ENCODE data around the gene TMEM169. TPM values are rescaled to one million over a fixed set of nuclear protein-coding genes. Genes with fewer than 3 reads are reported as not detected.
A peak's percentile ranks its signal among the peaks of the same experiment; 100 is the strongest.

The TMEM169 gene
- total and polyA plus RNA-seq, 4 donors: 0.42 to 1.9 (median 0.80) TPM

DNA sequence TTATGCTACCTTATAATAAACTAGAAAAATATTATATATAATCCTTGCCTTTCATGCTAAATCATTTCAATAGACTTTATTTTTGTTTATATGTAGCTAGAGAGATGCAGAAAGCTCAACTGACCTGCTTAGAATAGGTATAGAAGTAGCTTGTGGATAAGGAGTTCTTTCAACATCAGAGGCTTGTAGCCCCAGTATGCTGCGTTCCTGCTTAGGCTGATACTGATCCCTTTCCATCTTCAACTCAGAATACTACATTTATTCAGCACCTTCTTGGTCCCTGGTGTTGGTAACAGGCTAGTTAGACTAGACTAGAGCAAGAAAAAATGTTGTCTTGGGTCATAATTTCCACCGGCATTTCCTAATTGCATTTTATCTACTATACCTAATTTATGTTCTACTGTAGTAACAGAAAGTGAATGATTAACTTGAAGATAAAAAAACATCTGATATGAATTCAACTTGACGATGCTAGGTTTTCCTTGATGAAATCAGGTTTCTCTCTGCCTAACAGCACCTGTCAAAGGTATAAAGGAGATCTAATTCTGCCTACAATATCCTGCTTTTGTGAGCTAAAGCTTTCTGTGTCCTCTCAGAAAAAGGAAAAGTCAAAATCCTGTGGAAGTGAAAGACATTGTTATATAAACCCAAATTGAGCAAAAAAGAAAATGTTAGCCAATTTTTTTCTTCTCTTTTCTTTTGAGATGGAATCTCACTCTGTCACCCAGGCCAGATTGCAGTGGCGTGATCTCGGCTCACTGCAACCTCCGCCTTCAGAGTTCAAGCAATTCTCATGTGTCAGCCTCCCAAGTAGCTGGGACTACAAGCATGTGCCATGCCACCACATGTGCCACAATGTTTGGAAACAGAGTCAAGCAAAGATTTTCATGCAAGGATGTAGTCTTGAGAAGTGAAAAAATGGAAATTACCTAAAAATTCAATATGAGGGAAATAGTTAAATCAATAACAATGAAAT lies 5.9 kb upstream of the TMEM169 start:
- no peak for DNase-seq (ENCODE audit: low spot score)
- H3K27ac ChIP-seq (ENCODE audit: low read depth in 1 of 2, low read length in 2 of 2): peak overlapping the region; percentile 35
- H3K4me1 ChIP-seq (ENCODE audit: control insufficient read depth in 4 of 4, insufficient read depth in 4 of 4, low read length in 3 of 4): peaks cover 10 to 57% (median 50%) of the 10 kb centered on the region in 4 donors
- H3K4me3 ChIP-seq (ENCODE audit: low read depth in 1 of 3, low read length in 3 of 3): no peak overlapping the region
- H3K9me3 ChIP-seq (ENCODE audit: control insufficient read depth in 4 of 4, low read length in 3 of 4): no peaks in the 10 kb centered on the region
- whole genome bisulfite sequencing: 33% methylated on average over 6 of the region's 6 CpGs
- peaks cover 0 to 4% (median 2%) of the 10 kb centered on the region in 4 donors for H3K36me3 ChIP-seq (ENCODE audit: control insufficient read depth in 4 of 4, insufficient read depth in 3 of 4, low read depth in 1 of 4, low read length in 3 of 4)
- TF ChIP-seq HNF4A (conservative IDR thresholded peaks at IDR 0.05) (peak in 1 of 2 donors; percentile 17), NR2F2 (IDR thresholded peaks at IDR 0.05) (no peak)
- H3K27me3 ChIP-seq (ENCODE audit: control insufficient read depth in 4 of 4, insufficient read depth in 4 of 4, low read length in 3 of 4): no peaks in the 10 kb centered on the region
- H3K9ac ChIP-seq (ENCODE audit: low read depth in 1 of 2, low read length in 2 of 2): no peak overlapping the region

DNA sequence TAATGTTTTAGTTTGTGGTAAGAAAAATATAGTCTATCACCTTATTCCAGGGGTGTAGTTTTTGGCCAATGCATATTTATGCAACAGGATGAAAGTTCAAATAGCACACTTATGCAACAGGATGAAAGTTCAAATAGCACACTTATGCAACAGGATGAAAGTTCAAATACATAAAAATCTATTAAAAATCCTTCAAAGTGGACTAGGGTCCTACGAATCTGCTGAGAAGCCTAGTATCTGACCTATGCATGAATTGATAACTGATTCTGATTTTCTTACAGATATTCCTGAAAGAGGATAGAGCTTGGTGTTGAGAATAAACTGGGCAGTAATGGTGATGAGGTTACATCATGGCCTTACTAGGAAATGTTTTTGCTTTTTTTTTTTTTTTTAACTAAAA lies 2.9 kb upstream of the TMEM169 start:
- H3K4me1 ChIP-seq (ENCODE audit: control insufficient read depth in 4 of 4, insufficient read depth in 4 of 4, low read length in 3 of 4): peaks cover 5 to 52% (median 45%) of the 10 kb centered on the region in 4 donors
- peak overlapping the region in 1 of 3 donors; percentile 23 for H3K4me3 ChIP-seq (ENCODE audit: low read depth in 1 of 3, low read length in 3 of 3)
- WGBS: 20% methylated on average over 1 of the region's 1 CpG
- no peaks in the 10 kb centered on the region for H3K9me3 ChIP-seq (ENCODE audit: control insufficient read depth in 4 of 4, low read length in 3 of 4)
- H3K9ac ChIP-seq (ENCODE audit: low read depth in 1 of 2, low read length in 2 of 2): peak overlapping the region in 1 of 2 donors; percentile 52
- peak overlapping the region; percentile 62 to 67 for H3K27ac ChIP-seq (ENCODE audit: low read depth in 1 of 2, low read length in 2 of 2)
- H3K27me3 ChIP-seq (ENCODE audit: control insufficient read depth in 4 of 4, insufficient read depth in 4 of 4, low read length in 3 of 4): no peaks in the 10 kb centered on the region
- H3K36me3 ChIP-seq (ENCODE audit: control insufficient read depth in 4 of 4, insufficient read depth in 3 of 4, low read depth in 1 of 4, low read length in 3 of 4): peaks cover 0 to 4% (median 2%) of the 10 kb centered on the region in 4 donors
- TF ChIP-seq YY1 (IDR thresholded peaks at IDR 0.05) (peak; percentile 18), RXRA (IDR thresholded peaks at IDR 0.05) (peak; percentile 90 to 91), JUND (IDR thresholded peaks at IDR 0.05) (peak; percentile 62 to 71), EGR1 (IDR thresholded peaks at IDR 0.05; ENCODE audit: low read depth in 2 of 2) (peak in 1 of 2 donors; percentile 21), GABPA (IDR thresholded peaks at IDR 0.05 in 1 of 2, conservative IDR thresholded peaks at IDR 0.05 in 1 of 2) (no peak), RAD21 (IDR thresholded peaks at IDR 0.05) (no peak), SP1 (IDR thresholded peaks at IDR 0.05) (peak; percentile 85), FOXA1 (IDR thresholded peaks at IDR 0.05) (no peak), HNF4G (IDR thresholded peaks at IDR 0.05) (peak; percentile 94), FOXA2 (IDR thresholded peaks at IDR 0.05) (peak; percentile 36), NR2F2 (IDR thresholded peaks at IDR 0.05) (peak; percentile 79), TAF1 (conservative IDR thresholded peaks at IDR 0.05) (no peak), HNF4A (conservative IDR thresholded peaks at IDR 0.05) (peak; percentile 98)
- TF ChIP-seq, protein P1, sequence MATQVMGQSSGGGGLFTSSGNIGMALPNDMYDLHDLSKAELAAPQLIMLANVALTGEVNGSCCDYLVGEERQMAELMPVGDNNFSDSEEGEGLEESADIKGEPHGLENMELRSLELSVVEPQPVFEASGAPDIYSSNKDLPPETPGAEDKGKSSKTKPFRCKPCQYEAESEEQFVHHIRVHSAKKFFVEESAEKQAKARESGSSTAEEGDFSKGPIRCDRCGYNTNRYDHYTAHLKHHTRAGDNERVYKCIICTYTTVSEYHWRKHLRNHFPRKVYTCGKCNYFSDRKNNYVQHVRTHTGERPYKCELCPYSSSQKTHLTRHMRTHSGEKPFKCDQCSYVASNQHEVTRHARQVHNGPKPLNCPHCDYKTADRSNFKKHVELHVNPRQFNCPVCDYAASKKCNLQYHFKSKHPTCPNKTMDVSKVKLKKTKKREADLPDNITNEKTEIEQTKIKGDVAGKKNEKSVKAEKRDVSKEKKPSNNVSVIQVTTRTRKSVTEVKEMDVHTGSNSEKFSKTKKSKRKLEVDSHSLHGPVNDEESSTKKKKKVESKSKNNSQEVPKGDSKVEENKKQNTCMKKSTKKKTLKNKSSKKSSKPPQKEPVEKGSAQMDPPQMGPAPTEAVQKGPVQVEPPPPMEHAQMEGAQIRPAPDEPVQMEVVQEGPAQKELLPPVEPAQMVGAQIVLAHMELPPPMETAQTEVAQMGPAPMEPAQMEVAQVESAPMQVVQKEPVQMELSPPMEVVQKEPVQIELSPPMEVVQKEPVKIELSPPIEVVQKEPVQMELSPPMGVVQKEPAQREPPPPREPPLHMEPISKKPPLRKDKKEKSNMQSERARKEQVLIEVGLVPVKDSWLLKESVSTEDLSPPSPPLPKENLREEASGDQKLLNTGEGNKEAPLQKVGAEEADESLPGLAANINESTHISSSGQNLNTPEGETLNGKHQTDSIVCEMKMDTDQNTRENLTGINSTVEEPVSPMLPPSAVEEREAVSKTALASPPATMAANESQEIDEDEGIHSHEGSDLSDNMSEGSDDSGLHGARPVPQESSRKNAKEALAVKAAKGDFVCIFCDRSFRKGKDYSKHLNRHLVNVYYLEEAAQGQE (IDR thresholded peaks at IDR 0.05): no peak
- TF ChIP-seq, protein P2, sequence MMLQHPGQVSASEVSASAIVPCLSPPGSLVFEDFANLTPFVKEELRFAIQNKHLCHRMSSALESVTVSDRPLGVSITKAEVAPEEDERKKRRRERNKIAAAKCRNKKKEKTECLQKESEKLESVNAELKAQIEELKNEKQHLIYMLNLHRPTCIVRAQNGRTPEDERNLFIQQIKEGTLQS (IDR thresholded peaks at IDR 0.05): peak; percentile 87
- TF ChIP-seq, protein P3, sequence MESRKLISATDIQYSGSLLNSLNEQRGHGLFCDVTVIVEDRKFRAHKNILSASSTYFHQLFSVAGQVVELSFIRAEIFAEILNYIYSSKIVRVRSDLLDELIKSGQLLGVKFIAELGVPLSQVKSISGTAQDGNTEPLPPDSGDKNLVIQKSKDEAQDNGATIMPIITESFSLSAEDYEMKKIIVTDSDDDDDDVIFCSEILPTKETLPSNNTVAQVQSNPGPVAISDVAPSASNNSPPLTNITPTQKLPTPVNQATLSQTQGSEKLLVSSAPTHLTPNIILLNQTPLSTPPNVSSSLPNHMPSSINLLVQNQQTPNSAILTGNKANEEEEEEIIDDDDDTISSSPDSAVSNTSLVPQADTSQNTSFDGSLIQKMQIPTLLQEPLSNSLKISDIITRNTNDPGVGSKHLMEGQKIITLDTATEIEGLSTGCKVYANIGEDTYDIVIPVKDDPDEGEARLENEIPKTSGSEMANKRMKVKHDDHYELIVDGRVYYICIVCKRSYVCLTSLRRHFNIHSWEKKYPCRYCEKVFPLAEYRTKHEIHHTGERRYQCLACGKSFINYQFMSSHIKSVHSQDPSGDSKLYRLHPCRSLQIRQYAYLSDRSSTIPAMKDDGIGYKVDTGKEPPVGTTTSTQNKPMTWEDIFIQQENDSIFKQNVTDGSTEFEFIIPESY (IDR thresholded peaks at IDR 0.05): peak; percentile 66
- TF ChIP-seq, protein P4, sequence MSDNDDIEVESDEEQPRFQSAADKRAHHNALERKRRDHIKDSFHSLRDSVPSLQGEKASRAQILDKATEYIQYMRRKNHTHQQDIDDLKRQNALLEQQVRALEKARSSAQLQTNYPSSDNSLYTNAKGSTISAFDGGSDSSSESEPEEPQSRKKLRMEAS (IDR thresholded peaks at IDR 0.05): peak; percentile 50
- TF ChIP-seq, protein P5, sequence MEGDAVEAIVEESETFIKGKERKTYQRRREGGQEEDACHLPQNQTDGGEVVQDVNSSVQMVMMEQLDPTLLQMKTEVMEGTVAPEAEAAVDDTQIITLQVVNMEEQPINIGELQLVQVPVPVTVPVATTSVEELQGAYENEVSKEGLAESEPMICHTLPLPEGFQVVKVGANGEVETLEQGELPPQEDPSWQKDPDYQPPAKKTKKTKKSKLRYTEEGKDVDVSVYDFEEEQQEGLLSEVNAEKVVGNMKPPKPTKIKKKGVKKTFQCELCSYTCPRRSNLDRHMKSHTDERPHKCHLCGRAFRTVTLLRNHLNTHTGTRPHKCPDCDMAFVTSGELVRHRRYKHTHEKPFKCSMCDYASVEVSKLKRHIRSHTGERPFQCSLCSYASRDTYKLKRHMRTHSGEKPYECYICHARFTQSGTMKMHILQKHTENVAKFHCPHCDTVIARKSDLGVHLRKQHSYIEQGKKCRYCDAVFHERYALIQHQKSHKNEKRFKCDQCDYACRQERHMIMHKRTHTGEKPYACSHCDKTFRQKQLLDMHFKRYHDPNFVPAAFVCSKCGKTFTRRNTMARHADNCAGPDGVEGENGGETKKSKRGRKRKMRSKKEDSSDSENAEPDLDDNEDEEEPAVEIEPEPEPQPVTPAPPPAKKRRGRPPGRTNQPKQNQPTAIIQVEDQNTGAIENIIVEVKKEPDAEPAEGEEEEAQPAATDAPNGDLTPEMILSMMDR (IDR thresholded peaks at IDR 0.05; ENCODE audit: low read depth, low read length, missing input control): no peak
- DNase-seq (ENCODE audit: low spot score): no peak
